Natural killer cell (primary cell): Measurements from ENCODE around the gene UNC13C. TPM values are rescaled to one million over a fixed set of nuclear protein-coding genes. Genes with fewer than 3 reads are reported as not detected.

Experiments used
- ATAC-seq, 3 donors: fragments of 150-1000 bp in 2 of 3; fragments of 200-7000 bp in 1 of 3; cut with Tn5 transposase; 1 replicate in 1 of 3; 2 replicates in 2 of 3; pipeline ENCODE4 v1.10.0; 2021; ENCODE audit warnings: mild to moderate bottlenecking in 2 of 3, moderate library complexity in 2 of 3
- DNase-seq, 2 donors: peaks; one replicate each; pipeline versions ENCODE4 v3.0.0 to v3.0.0-alpha.2; 2013 to 2021; ENCODE audit warnings: mixed read lengths in 1 of 2
- H3K27ac ChIP-seq: one replicate; pipeline ENCODE4 v1.5.1; 2013; ENCODE audit warnings: mild to moderate bottlenecking, low read length
- H3K27me3 ChIP-seq: one replicate; pipeline ENCODE4 v1.6.1; 2013; ENCODE audit warnings: low read length; ENCODE audit not compliant: control insufficient read depth, insufficient read depth
- H3K36me3 ChIP-seq: one replicate; pipeline ENCODE4 v1.6.1; 2013; ENCODE audit warnings: low read length; ENCODE audit not compliant: control insufficient read depth, insufficient read depth
- H3K4me1 ChIP-seq: one replicate; pipeline ENCODE4 v1.6.1; 2013; ENCODE audit warnings: low read length; ENCODE audit not compliant: control insufficient read depth, insufficient read depth
- H3K4me3 ChIP-seq: one replicate; pipeline ENCODE4 v1.5.1; 2013; ENCODE audit warnings: low read length
- H3K9me3 ChIP-seq: one replicate; pipeline ENCODE4 v1.6.1; 2013; ENCODE audit warnings: low read length; ENCODE audit not compliant: control insufficient read depth, insufficient read depth
- H3K27ac Mint-ChIP-seq, 2 donors: one replicate each; pipeline ENCODE4 v1.8.0; 2022; ENCODE audit warnings: mild to moderate bottlenecking in 2 of 2, mixed read lengths in 2 of 2, moderate library complexity in 1 of 2
- H3K27me3 Mint-ChIP-seq, 2 donors: one replicate each; pipeline ENCODE4 v1.8.0; 2022; ENCODE audit warnings: low read depth in 2 of 2, mixed read lengths in 2 of 2
- H3K36me3 Mint-ChIP-seq: one replicate; pipeline ENCODE4 v1.8.0; 2022; ENCODE audit warnings: mixed read lengths
- H3K4me1 Mint-ChIP-seq, 2 donors: one replicate each; pipeline ENCODE4 v1.8.0; 2022; ENCODE audit warnings: mixed read lengths in 2 of 2
- H3K4me3 Mint-ChIP-seq: one replicate; pipeline ENCODE4 v1.8.0; 2022; ENCODE audit warnings: mild to moderate bottlenecking, moderate library complexity, mixed read lengths
- H3K9me3 Mint-ChIP-seq, 2 donors: one replicate each; pipeline ENCODE4 v1.8.0; 2022; ENCODE audit warnings: mixed read lengths in 2 of 2
- CTCF ChIP-seq: fragments of 200-600 bp; IDR thresholded peaks from one replicate; pipeline ENCODE4 v1.8.0; 2022; ENCODE audit warnings: antibody characterized with exemption
- WGBS: methylation state at CpG from one replicate; pipeline ENCODE4 v1.1.7; 2013; ENCODE audit warnings: missing lambda C conversion rate; ENCODE audit not compliant: insufficient coverage; 5-methylcytosine and 5-hydroxymethylcytosine counted together
- intact Hi-C: fragments of 100-400 bp; cut with micrococcal nuclease; formaldehyde crosslinking; loops from one replicate; pipeline ENCODE4 v1.14.2; 2022
- total RNA-seq, 4 donors: library from RNA; stranded (reverse); fragments of 120-200 nt in 1 of 4; gene quantifications; one replicate each; pipeline versions ENCODE4 v1.2.3 to v1.2.4, GENCODE V29; 2013 to 2022

UNC13C gene
- total RNA-seq, 3 donors from 2014 or later (not counting 1 experiment from before 2014, with no cell fraction given) = not detected

GRCh38 chr15:54280726-54281125, 302.5 kb downstream of the UNC13C start:
- no peak overlapping the region for H3K4me3 Mint-ChIP-seq
- Histone ChIP-seq H3K4me3 (no peak overlapping the region), H3K27ac (no peak overlapping the region), H3K27me3 (no peaks in the 10 kb centered on the region), H3K4me1 (no peaks in the 10 kb centered on the region), H3K9me3 (no peaks in the 10 kb centered on the region), H3K36me3 (no peaks in the 10 kb centered on the region)
- H3K27ac Mint-ChIP-seq = no peak overlapping the region
- no peak for TF ChIP-seq CTCF
- no peaks in the 10 kb centered on the region for H3K36me3 Mint-ChIP-seq
- ATAC-seq (no peak), DNase-seq (no peak)
- intact Hi-C loops = no loop called here
- H3K4me1 Mint-ChIP-seq = no peaks in the 10 kb centered on the region
- H3K9me3 Mint-ChIP-seq = peaks cover 0 to 2% of the 10 kb centered on the region in 2 donors
- WGBS = 89% methylated on average over 6 of the region's 7 CpGs
- no peaks in the 10 kb centered on the region for H3K27me3 Mint-ChIP-seq

GRCh38 chr15:54282228-54282836, 304.1 kb downstream of the UNC13C start:
- Mint-ChIP-seq H3K4me1 (no peaks in the 10 kb centered on the region), H3K9me3 (peaks cover 0 to 2% of the 10 kb centered on the region in 2 donors), H3K27me3 (no peaks in the 10 kb centered on the region), H3K27ac (no peak overlapping the region), H3K36me3 (no peaks in the 10 kb centered on the region), H3K4me3 (no peak overlapping the region)
- no peak for TF ChIP-seq CTCF
- 89% methylated on average over 6 of the region's 6 CpGs for WGBS
- H3K36me3 ChIP-seq = no peaks in the 10 kb centered on the region
- no peak for DNase-seq
- H3K27ac ChIP-seq = no peak overlapping the region
- no peaks in the 10 kb centered on the region for H3K9me3 ChIP-seq
- intact Hi-C loops = no loop called here
- no peak for ATAC-seq
- H3K4me3 ChIP-seq = no peak overlapping the region
- no peaks in the 10 kb centered on the region for H3K4me1 ChIP-seq
- H3K27me3 ChIP-seq = no peaks in the 10 kb centered on the region

- no peak overlapping the region for H3K27ac ChIP-seq
- H3K36me3 ChIP-seq = no peaks in the 10 kb centered on the region
- no peak overlapping the region for H3K4me3 Mint-ChIP-seq
- 100% methylated on average over 1 of the region's 1 CpG for WGBS
- intact Hi-C loops = no loop called here
- TF ChIP-seq CTCF = no peak
- DNase-seq (no peak), ATAC-seq (no peak)
- H3K36me3 Mint-ChIP-seq = no peaks in the 10 kb centered on the region
- H3K27me3 ChIP-seq = no peaks in the 10 kb centered on the region
- H3K27ac Mint-ChIP-seq = no peak overlapping the region
- H3K27me3 Mint-ChIP-seq = no peaks in the 10 kb centered on the region
- no peak overlapping the region for H3K4me3 ChIP-seq
- peaks cover 0 to 5% of the 10 kb centered on the region in 2 donors for H3K9me3 Mint-ChIP-seq
- H3K9me3 ChIP-seq = no peaks in the 10 kb centered on the region
- H3K4me1 Mint-ChIP-seq = no peaks in the 10 kb centered on the region
- no peaks in the 10 kb centered on the region for H3K4me1 ChIP-seq
These were observed 309.8 kb downstream of the UNC13C start for GRCh38 chr15:54288049-54288448.

- no peaks in the 10 kb centered on the region for H3K36me3 ChIP-seq
- ATAC-seq = no peak
These were observed 311.4 kb downstream of the UNC13C start for GRCh38 chr15:54289590-54290136.

More at GRCh38 chr15:54289590-54290136, 311.4 kb downstream of the UNC13C start:
- TF ChIP-seq CTCF = no peak
- H3K4me3 ChIP-seq = no peak overlapping the region
- 70% methylated on average over 2 of the region's 4 CpGs for WGBS
- no peaks in the 10 kb centered on the region for H3K9me3 ChIP-seq
- Mint-ChIP-seq H3K27ac (no peak overlapping the region), H3K36me3 (no peaks in the 10 kb centered on the region), H3K4me1 (no peaks in the 10 kb centered on the region), H3K27me3 (no peaks in the 10 kb centered on the region), H3K4me3 (no peak overlapping the region), H3K9me3 (peaks cover 0 to 5% of the 10 kb centered on the region in 2 donors)
- H3K27ac ChIP-seq = no peak overlapping the region
- DNase-seq = no peak
- H3K27me3 ChIP-seq = no peaks in the 10 kb centered on the region
- H3K4me1 ChIP-seq = no peaks in the 10 kb centered on the region
- intact Hi-C loops = no loop called here
